Measurements from ENCODE around the gene ABLIM3. TPM values are rescaled to one million over a fixed set of nuclear protein-coding genes. Genes with fewer than 3 reads are reported as not detected.

ABLIM3 gene
- polyA plus RNA-seq, 1 of the 3 experiments (the other 2 are of a cell fraction), result 5.9 TPM

DNA sequence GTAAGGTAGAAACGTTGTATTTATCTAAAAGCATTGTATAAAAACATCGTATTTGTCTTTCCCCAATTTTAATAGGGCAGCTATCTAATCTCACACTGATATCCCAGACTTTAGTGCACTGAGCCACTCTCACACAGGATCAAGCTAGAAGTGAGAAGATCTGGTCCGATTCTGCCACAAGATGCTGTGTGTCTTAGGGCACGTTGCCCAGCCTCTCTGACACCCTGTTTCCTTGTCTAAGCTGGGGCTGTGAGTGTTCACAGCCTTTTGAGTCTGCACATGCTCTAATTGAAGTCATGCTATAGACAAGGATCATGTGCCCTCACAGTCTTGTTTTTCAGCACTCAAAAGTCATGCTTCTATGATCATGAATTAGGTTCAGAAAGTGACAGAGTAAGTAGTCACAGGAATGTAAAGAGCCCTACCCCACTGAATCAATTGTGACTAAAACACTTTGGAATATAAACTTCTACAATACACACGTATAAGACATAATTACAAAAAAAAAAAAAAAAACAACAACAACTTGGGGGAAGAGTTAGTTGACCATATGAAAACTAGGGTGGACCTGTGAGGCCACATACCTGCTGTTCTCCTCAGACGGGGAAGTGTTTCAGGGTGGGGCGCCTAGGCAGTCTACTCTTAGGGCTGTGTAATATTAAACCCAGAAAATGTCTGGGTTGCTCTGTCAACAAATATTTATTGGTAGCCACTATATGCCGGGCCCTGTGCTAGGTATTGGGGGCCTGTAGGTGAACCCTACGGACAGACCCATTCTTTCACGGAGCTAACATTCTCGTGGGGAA, 893 bp upstream of the ABLIM3 start:
- 91% methylated on average over 11 of the region's 11 CpGs for WGBS (ENCODE audit: low lambda C conversion rate)
- TF ChIP-seq SMC3 (IDR thresholded peaks at IDR 0.05; ENCODE audit: low read depth, low read length) (no peak), SIN3A (IDR thresholded peaks at IDR 0.05; ENCODE audit: borderline replicate concordance, low read depth, low read length) (no peak), YY1 (IDR thresholded peaks at IDR 0.05; ENCODE audit: low read depth) (no peak), GABPA (IDR thresholded peaks at IDR 0.05; ENCODE audit: low read depth) (no peak), ELF1 (IDR thresholded peaks at IDR 0.05) (no peak), RCOR1 (IDR thresholded peaks at IDR 0.05; ENCODE audit: low read length) (no peak), TCF12 (IDR thresholded peaks at IDR 0.05) (no peak), TAF1 (IDR thresholded peaks at IDR 0.05; ENCODE audit: borderline replicate concordance, low read depth, low read length) (no peak), CHD2 (IDR thresholded peaks at IDR 0.05; ENCODE audit: low read length, partially characterized antibody) (no peak), NFIC (IDR thresholded peaks at IDR 0.05; ENCODE audit: borderline replicate concordance) (no peak), FOXM1 (IDR thresholded peaks at IDR 0.05; ENCODE audit: low read depth) (no peak), NRF1 (IDR thresholded peaks at IDR 0.05; ENCODE audit: low read depth, low read length) (no peak), FOXJ3 (CRISPR knock-in tag; IDR thresholded peaks at IDR 0.05) (no peak)
- TF ChIP-seq, protein P1, sequence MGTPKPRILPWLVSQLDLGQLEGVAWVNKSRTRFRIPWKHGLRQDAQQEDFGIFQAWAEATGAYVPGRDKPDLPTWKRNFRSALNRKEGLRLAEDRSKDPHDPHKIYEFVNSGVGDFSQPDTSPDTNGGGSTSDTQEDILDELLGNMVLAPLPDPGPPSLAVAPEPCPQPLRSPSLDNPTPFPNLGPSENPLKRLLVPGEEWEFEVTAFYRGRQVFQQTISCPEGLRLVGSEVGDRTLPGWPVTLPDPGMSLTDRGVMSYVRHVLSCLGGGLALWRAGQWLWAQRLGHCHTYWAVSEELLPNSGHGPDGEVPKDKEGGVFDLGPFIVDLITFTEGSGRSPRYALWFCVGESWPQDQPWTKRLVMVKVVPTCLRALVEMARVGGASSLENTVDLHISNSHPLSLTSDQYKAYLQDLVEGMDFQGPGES (IDR thresholded peaks at IDR 0.05; ENCODE audit: low read depth, low read length), result no peak
- TF ChIP-seq, protein P2, sequence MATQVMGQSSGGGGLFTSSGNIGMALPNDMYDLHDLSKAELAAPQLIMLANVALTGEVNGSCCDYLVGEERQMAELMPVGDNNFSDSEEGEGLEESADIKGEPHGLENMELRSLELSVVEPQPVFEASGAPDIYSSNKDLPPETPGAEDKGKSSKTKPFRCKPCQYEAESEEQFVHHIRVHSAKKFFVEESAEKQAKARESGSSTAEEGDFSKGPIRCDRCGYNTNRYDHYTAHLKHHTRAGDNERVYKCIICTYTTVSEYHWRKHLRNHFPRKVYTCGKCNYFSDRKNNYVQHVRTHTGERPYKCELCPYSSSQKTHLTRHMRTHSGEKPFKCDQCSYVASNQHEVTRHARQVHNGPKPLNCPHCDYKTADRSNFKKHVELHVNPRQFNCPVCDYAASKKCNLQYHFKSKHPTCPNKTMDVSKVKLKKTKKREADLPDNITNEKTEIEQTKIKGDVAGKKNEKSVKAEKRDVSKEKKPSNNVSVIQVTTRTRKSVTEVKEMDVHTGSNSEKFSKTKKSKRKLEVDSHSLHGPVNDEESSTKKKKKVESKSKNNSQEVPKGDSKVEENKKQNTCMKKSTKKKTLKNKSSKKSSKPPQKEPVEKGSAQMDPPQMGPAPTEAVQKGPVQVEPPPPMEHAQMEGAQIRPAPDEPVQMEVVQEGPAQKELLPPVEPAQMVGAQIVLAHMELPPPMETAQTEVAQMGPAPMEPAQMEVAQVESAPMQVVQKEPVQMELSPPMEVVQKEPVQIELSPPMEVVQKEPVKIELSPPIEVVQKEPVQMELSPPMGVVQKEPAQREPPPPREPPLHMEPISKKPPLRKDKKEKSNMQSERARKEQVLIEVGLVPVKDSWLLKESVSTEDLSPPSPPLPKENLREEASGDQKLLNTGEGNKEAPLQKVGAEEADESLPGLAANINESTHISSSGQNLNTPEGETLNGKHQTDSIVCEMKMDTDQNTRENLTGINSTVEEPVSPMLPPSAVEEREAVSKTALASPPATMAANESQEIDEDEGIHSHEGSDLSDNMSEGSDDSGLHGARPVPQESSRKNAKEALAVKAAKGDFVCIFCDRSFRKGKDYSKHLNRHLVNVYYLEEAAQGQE (IDR thresholded peaks at IDR 0.05; ENCODE audit: low read depth, low read length), result no peak
- TF ChIP-seq, protein P3, sequence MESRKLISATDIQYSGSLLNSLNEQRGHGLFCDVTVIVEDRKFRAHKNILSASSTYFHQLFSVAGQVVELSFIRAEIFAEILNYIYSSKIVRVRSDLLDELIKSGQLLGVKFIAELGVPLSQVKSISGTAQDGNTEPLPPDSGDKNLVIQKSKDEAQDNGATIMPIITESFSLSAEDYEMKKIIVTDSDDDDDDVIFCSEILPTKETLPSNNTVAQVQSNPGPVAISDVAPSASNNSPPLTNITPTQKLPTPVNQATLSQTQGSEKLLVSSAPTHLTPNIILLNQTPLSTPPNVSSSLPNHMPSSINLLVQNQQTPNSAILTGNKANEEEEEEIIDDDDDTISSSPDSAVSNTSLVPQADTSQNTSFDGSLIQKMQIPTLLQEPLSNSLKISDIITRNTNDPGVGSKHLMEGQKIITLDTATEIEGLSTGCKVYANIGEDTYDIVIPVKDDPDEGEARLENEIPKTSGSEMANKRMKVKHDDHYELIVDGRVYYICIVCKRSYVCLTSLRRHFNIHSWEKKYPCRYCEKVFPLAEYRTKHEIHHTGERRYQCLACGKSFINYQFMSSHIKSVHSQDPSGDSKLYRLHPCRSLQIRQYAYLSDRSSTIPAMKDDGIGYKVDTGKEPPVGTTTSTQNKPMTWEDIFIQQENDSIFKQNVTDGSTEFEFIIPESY (IDR thresholded peaks at IDR 0.05; ENCODE audit: borderline replicate concordance, low read depth), result no peak
- TF ChIP-seq, protein P4, sequence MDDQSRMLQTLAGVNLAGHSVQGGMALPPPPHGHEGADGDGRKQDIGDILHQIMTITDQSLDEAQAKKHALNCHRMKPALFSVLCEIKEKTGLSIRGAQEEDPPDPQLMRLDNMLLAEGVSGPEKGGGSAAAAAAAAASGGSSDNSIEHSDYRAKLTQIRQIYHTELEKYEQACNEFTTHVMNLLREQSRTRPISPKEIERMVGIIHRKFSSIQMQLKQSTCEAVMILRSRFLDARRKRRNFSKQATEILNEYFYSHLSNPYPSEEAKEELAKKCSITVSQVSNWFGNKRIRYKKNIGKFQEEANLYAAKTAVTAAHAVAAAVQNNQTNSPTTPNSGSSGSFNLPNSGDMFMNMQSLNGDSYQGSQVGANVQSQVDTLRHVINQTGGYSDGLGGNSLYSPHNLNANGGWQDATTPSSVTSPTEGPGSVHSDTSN (IDR thresholded peaks at IDR 0.05), result no peak
- TF ChIP-seq, protein P5, sequence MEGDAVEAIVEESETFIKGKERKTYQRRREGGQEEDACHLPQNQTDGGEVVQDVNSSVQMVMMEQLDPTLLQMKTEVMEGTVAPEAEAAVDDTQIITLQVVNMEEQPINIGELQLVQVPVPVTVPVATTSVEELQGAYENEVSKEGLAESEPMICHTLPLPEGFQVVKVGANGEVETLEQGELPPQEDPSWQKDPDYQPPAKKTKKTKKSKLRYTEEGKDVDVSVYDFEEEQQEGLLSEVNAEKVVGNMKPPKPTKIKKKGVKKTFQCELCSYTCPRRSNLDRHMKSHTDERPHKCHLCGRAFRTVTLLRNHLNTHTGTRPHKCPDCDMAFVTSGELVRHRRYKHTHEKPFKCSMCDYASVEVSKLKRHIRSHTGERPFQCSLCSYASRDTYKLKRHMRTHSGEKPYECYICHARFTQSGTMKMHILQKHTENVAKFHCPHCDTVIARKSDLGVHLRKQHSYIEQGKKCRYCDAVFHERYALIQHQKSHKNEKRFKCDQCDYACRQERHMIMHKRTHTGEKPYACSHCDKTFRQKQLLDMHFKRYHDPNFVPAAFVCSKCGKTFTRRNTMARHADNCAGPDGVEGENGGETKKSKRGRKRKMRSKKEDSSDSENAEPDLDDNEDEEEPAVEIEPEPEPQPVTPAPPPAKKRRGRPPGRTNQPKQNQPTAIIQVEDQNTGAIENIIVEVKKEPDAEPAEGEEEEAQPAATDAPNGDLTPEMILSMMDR (IDR thresholded peaks at IDR 0.05), result no peak
- DNase-seq, result no peak
- Histone ChIP-seq H3K9ac (no peak overlapping the region), H3K9me3 (no peaks in the 10 kb centered on the region), H3K79me2 (ENCODE audit: insufficient read depth) (peaks cover 13% of the 10 kb centered on the region; the same call in 1 of the 2 replicates), H2AFZ (ENCODE audit: low read depth) (peak overlapping the region; percentile 96), H3K27ac (ENCODE audit: low read depth in 2 of 2, low read length in 1 of 2) (no peak overlapping the region), H3K27me3 (ENCODE audit: insufficient read depth) (no peaks in the 10 kb centered on the region), H3K4me1 (ENCODE audit: control insufficient read depth in 1 of 2, insufficient read depth in 2 of 2, low read depth in 1 of 2, low read length in 1 of 2) (peaks cover 2 to 14% of the 10 kb centered on the region in 2 experiments; a peak in 3 of 4 replicates), H3F3A (replicated peaks; ENCODE audit: insufficient read depth) (peaks cover 16% of the 10 kb centered on the region), H3K36me3 (replicated peaks in 1 of 2; ENCODE audit: control insufficient read depth in 1 of 2, insufficient read depth in 2 of 2, low read length in 1 of 2) (no peaks in the 10 kb centered on the region), H4K20me1 (ENCODE audit: insufficient read depth) (no peaks in the 10 kb centered on the region), H3K4me3 (ENCODE audit: low read depth in 2 of 2, low read length in 1 of 2) (no peak overlapping the region), H3K9me2 (no peaks in the 10 kb centered on the region), H3K4me2 (no peak overlapping the region)
- ChIA-PET POLR2A (no interaction called here), CTCF (interaction anchor here (0.6 to 2.6 kb wide), 28 partner anchors 10 to 453 kb away, joined by 3 to 26 read pairs (median 6); no protein-coding TSS in a partner anchor)
